CD1c-positive myeloid dendritic cell (primary cell): Measurements from ENCODE around the gene CACNB4.
A peak's percentile ranks its signal among the peaks of the same experiment; 100 is the strongest.
"Not testable (repeated sequence)": the region's sequence is repeated elsewhere in the genome, so short reads cannot be mapped to it uniquely, and the experiment has no call there.

Source experiments
- DNase-seq: peaks from one replicate; pipeline ENCODE4 v3.0.0-alpha.2; 2016; ENCODE audit errors: extremely low spot score

The CACNB4 gene

DNA sequence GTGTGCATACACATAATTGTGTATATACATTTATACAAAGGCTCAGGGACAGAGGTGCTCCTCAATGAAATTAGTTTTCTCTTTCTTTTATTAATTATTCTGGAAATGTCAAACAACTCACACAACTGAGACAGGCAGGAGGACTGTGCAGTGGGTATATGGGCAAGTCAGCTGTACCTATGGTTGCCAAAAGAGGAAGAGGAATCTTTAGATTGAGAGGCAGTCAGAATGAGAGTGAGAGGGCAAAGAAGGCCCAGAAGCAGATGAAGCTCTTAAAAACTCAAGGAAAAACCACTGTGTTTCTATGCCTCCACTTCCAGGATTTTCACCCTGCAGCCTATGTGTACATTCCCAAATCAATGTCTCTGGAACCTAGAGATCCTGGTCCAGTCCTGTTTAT is 79.1 kb downstream of the CACNB4 start:
- DNase-seq, result no peak

GRCh38 chr2:152016181-152017120 is 82.4 kb downstream of the CACNB4 start:
- DNase-seq, result no peak

- no peak for DNase-seq
Observed at GRCh38 chr2:152015552-152015951, 83.3 kb downstream of the CACNB4 start.

GRCh38 chr2:152012697-152013096 is 86.1 kb downstream of the CACNB4 start:
- no peak for DNase-seq

- DNase-seq, result no peak
Observed at GRCh38 chr2:152011724-152012123, 87.1 kb downstream of the CACNB4 start.

GRCh38 chr2:152005607-152006006 is 93.2 kb downstream of the CACNB4 start:
- DNase-seq, result peak; percentile 60

DNA sequence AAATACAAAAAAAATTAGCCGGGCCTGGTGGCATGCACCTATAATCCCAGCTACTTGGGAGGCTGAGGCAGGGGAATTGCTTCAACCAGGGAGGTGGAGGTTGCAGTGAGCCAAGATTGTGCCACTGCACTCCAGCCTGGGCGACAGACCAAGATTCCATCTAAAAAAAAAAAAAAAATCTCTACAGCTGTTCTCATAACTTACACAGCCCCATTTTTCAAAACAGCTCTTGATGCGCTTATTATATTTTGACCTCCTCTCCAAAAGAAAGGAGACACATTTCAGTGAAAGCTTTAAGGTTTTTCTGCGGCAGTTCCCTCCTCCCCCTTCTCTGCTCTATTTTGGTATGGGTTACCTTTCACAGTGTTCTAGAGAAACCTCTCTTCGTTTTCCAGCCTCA is 95.6 kb downstream of the CACNB4 start:
- not testable (repeated sequence) for DNase-seq

GRCh38 chr2:151999053-151999452 is 99.8 kb downstream of the CACNB4 start:
- peak; percentile 57 for DNase-seq

DNA sequence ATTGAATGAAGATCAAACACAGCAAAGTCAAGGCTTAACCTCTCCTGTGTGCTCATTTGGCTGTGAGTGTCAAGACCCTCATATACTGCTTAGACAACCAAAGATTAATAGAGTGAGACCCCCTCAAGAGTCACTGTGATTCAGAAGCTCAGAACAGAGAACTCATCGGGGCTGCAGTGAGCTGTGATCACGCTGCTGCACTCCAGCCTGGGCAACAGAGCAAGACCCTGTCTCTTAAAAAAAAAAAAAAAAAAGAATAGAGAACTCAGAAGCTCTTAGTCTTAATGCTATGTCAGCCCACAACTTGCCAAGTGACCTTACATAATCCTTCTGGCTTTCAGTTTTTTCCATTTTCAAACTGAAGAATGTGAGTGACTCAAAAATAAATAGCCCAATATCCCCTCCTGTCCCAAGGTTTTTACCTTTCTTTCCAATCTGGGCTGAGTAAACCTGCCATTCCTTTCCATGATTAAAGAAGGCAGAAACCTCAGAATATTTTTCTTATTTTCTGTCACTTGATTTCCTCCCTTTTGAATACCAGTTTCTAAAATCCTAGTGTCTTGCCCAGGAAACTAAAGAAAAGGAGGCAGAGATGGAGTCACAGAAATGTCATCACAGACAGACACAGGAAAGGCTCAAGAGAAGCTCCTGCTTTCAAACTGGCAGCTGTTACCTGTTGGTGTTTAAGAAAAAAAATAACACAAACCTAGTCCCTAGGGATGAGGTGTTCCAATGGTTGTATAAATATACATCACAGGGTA is 102.4 kb downstream of the CACNB4 start:
- no peak for DNase-seq

- no peak for DNase-seq
Observed at GRCh38 chr2:151995161-151995557, 103.7 kb downstream of the CACNB4 start.

DNA sequence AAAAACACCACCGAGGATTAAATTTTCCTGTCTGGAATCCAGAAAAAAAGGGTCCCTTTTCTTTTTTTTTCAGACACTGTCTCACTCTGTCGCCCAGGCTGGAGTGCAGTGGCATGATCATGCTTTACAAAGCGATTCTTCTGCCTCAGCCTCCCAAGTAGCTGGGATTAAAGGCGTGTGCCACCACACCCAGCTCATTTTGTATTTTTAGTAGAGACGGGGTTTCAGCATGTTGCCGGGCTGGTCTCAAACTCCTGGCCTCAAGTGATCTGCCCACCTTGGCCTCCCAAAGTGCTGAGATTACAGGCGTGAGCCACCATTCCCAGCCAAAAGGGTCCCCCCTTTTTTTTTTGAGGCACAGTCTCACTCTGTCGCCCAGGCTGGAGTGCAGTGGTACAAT is 104.7 kb downstream of the CACNB4 start:
- not testable (repeated sequence) for DNase-seq

- DNase-seq, result no peak
Observed at GRCh38 chr2:151991010-151991409, 107.8 kb downstream of the CACNB4 start.

GRCh38 chr2:151989378-151989777 is 109.5 kb downstream of the CACNB4 start:
- no peak for DNase-seq

DNA sequence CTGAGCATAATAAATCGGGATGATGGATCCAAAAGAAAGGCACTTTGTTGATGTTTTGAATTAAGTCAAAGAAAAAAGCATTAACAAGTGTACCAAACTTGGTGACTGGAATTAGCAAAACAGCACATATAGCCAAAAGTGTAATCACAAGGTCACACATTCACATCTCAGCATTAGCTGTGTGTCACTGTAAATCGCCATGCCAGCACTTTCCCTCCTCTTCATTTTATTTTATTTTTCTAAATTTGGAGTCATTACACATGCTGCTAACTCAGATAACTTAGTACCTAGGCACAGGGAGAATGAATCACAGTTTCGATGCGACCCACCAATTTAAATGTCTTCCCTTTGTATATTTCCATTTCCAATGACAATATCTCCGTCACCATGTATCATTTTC is 111.4 kb downstream of the CACNB4 start:
- no peak for DNase-seq

DNA sequence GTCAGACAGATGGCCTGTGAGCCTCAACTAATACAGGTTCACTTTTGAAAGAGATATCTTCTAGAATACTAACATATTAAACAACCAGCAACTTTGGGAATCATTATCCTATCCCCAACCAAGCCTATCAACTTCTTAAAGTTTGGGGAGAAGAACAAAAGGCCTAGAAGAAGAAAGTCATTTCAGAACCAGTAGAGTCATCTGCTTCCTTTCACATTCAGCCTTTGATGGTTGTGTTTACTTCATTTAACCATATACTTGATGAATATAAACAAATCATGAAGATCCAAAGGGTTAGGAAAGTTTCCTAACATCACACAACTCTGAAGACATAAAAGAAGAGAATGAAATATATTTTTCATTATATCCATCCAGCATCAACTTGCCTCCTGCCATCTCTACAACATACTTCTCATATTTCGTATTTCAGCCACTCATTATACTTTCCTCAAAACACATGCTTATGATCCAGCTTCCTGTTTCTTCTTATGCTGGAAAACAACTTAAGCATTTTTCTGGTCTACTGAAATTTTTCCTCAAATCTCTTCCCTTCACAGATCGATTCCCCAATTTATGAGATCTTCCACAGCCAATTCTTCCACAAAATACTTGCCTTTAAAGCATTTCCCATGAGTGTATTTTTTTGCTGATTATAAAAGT is 114.3 kb downstream of the CACNB4 start:
- no peak for DNase-seq

DNA sequence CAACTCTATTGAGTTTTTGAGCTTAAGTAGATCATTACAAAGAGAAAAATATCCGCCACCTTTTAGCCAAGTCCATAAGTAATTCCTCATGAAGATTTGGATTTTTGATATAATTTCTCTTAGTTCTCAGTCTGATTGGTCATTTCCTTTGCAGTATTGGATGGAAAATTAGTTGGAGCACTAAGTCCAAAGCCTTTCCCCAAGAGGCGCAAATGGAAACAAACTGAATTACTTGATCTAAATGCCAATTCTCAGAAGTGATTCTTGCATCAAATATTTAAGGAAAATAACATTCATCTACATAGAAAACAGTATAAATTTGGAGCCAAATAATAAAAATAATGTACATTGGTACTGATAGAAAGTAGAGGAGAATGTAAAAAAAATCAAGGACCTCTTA is 115.6 kb downstream of the CACNB4 start:
- no peak for DNase-seq

DNA sequence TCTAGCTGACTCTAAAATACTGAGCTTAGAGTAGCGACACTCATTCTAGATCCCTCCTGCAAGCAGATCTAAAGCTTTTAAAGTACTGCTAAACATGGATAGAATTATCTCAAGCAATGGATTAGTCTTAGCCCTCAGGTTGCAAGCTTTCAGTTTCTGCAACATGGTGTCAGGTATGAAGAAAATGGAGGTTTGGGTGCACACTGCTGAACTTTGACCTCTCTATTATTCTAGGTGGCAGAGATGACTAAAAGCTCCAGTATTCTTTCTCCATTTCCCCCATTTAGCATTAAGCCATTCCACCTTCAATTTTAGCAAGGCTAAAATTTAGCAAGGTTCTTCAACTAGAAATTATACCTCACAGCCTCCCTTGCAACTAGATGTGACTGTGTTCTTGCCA is 117.0 kb downstream of the CACNB4 start:
- DNase-seq, result no peak

DNA sequence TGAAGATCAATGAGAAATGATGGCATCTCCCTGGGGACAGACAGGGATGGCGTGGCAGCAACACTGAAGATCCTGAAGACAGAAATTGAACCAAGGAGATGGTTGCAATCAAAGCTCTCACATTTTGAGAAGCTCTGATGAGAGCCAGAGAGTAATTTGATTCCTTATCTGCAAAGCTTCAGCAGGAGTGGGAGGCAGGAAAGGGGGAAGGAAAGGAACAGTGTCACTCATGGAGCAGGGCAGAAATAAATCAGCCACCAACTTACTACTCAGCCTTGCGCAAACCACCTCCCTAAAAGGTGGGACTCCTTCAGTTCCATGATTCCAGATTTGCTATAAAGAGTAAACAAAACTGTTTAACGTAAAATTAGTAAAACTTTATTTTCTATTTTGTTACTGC is 119.2 kb downstream of the CACNB4 start:
- DNase-seq, result no peak

DNA sequence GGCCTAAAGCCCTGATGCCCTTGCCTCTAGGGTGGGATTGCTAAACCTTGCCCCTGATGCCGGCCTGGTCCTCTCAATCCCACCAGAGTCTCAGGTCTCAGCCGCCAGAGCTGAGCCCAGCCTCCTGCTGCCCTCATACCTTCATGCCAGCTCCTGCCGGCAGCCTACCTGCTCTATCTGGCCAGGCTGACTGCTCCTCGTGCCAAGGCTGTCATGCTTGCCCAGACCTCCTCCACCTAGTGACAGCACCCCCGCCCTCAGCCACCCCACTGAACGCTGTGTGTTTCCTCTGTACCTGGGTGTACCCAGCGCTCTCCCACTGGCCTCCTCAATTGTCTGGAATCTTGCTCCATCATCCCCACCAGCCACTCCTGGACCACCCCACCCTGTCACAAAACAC is 120.1 kb downstream of the CACNB4 start:
- no peak for DNase-seq

GRCh38 chr2:151977631-151978030 is 121.2 kb downstream of the CACNB4 start:
- DNase-seq, result no peak

DNA sequence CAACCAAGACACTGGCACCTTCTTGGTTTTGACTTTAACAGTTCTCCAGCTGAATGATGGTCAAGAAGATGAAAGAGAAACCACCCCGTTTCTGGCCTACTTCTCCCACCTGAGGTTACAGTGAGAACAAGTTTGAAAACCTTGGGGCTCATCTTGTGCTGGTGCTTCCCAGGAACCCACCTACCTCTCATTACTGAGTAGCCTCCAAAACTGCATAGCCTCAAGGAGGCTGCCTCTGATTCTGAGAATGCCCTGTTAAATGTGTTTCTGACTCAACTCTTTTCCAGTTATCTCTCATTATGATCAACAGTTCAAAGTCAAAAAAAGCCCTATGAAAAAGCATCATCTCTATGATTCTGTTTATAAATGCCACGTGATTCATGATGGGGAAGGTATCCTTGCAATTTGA is 121.9 kb downstream of the CACNB4 start:
- no peak for DNase-seq
